Peyer's patch (tissue), 4 donors: ENCODE measurements around the gene TRAPPC2L. TPM values are rescaled to one million over a fixed set of nuclear protein-coding genes. Genes with fewer than 3 reads are reported as not detected.

ENCODE experiments used
- DNase-seq, 3 donors: peaks; one replicate each; pipeline ENCODE4 v3.0.0-alpha.2; 2017 to 2019
- H3K27ac ChIP-seq, 4 donors: fragments of 200-600 bp; sonication (generic); one replicate each; pipeline ENCODE4 v1.5.1; 2016 to 2019
- H3K27me3 ChIP-seq, 2 donors: fragments of 200-600 bp; sonication (generic); one replicate each; pipeline ENCODE4 v1.5.1; 2019
- H3K36me3 ChIP-seq, 3 donors: fragments of 200-600 bp; sonication (generic); one replicate each; pipeline ENCODE4 v1.5.1; 2016 to 2019
- H3K4me1 ChIP-seq, 4 donors: fragments of 200-600 bp; sonication (generic); one replicate each; pipeline ENCODE4 v1.5.1; 2016 to 2019
- H3K4me3 ChIP-seq, 4 donors: fragments of 200-600 bp; sonication (generic); 1 replicate in 3 of 4; 2 replicates in 1 of 4; pipeline ENCODE4 v1.5.1; 2016 to 2019; ENCODE audit warnings: mild to moderate bottlenecking in 1 of 4
- H3K9me3 ChIP-seq, 4 donors: fragments of 200-600 bp; sonication (generic); one replicate each; pipeline ENCODE4 v1.5.1; 2016 to 2019; ENCODE audit warnings: mild to moderate bottlenecking in 1 of 4
- POLR2A ChIP-seq, 2 donors: fragments of 450-650 bp; IDR thresholded peaks; one replicate each; pipeline ENCODE4 v1.5.1; 2017; ENCODE audit warnings: antibody characterized with exemption in 2 of 2, mild to moderate bottlenecking in 2 of 2, moderate library complexity in 2 of 2
- total RNA-seq, 4 donors: library from RNA; depleted of rRNA; stranded (reverse); fragments of >200 nt; gene quantifications; one replicate each; pipeline ENCODE4 v1.1.0, GENCODE V29; 2016
- TF ChIP-seq, protein P1 (sequence below), 6 experiments: fragments of 450-650 bp in 4 of 6; fragments of 200-600 bp in 2 of 6; sonication (generic) in 1 of 6; IDR thresholded peaks; one replicate each; pipeline ENCODE4 v1.5.1; 2017 to 2019; ENCODE audit warnings: antibody characterized with exemption in 6 of 6, mild to moderate bottlenecking in 3 of 6, moderate library complexity in 1 of 6

Gene TRAPPC2L
- total RNA-seq, 4 donors from 2014 or later, result 20.4 to 47.9 (median 35.4) TPM

DNA sequence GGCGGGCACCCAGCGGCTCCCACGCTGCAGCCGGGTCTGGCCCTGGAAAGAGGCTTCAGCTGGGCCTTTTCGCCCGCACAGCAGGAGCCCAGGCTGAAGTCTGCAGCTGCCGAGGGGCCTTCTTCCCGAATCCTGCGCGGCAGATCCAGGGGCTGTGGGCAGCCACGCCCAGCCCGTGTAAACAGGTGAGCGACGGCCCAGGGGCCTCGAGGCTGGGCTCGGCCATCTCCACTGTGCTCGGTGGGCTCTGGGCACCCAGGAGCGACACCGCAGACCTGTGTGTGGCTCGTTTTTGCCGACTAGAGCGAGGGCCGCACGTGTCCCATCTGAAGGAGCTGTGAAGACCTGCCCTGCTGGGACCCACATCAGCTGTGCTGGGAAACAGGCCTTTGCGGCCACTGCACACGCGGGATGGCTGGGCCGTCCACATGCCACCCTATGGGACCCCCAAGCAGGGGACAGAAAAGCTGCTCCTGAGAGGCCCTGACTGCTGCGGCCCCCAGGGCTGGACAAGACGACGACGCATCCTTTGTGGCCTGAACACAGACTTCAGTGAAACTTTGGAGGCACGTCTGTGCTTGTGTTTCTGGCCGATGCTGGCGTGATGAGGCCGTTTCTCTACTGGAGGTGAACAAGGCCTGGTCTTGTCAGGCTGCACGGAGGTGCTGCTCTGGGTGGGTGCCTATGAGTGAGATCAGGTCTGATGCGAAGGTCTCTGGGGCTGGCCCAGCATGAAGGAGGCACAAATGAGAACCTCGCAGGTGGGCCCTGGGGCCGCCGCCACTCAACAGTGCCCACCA lies 40.0 kb upstream of the TRAPPC2L start:
- no peak for DNase-seq
- TF ChIP-seq, protein P1, sequence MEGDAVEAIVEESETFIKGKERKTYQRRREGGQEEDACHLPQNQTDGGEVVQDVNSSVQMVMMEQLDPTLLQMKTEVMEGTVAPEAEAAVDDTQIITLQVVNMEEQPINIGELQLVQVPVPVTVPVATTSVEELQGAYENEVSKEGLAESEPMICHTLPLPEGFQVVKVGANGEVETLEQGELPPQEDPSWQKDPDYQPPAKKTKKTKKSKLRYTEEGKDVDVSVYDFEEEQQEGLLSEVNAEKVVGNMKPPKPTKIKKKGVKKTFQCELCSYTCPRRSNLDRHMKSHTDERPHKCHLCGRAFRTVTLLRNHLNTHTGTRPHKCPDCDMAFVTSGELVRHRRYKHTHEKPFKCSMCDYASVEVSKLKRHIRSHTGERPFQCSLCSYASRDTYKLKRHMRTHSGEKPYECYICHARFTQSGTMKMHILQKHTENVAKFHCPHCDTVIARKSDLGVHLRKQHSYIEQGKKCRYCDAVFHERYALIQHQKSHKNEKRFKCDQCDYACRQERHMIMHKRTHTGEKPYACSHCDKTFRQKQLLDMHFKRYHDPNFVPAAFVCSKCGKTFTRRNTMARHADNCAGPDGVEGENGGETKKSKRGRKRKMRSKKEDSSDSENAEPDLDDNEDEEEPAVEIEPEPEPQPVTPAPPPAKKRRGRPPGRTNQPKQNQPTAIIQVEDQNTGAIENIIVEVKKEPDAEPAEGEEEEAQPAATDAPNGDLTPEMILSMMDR (IDR thresholded peaks at IDR 0.05), result no peak
- TF ChIP-seq POLR2A (IDR thresholded peaks at IDR 0.05), result no peak
- Histone ChIP-seq H3K36me3 (peaks cover 0 to 2% (median 0%) of the 10 kb centered on the region in 3 donors), H3K4me3 (no peak overlapping the region), H3K4me1 (peaks cover 0 to 14% (median 7%) of the 10 kb centered on the region in 4 donors), H3K27me3 (no peaks in the 10 kb centered on the region), H3K9me3 (no peaks in the 10 kb centered on the region), H3K27ac (no peak overlapping the region)

DNA sequence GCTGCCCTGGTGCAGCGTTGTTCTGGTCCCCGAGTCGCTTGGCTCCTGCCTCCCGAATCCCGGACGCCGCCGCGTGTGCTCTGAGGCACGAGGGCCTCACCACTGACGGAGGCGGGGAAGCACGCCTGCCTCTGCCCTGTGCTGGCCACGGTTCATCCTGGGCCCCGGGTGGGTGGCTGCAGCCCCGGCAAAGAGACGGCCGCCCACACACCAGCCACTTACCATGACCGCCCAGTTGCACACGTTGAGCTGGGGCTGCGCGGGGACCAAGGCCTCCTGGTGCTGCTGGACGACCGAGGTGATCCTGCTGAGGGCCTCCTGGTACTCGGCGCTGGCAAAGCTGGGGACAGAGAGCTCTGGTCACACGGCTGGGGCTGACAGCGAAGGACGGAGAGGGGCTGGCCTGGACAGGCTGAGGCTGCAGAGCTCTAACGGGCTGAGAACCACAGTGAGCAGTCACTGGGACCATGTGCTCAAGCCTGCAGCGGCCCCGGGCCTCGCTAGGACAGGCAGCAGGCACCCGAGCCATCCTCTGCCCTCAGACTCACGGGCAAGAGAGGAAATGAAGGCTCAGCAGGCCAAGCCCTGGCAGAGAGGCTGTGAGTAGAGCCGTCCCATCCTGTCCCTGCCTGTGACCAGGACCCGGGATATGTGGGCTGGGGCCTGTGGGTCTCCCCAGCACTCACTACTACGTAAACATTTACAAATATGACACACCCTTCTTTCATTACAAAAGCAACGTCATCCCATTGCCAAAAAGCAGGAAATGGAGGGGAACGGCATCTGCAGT lies 38.9 kb upstream of the TRAPPC2L start:
- Histone ChIP-seq H3K27ac (no peak overlapping the region), H3K9me3 (no peaks in the 10 kb centered on the region), H3K36me3 (peaks cover 0 to 12% (median 0%) of the 10 kb centered on the region in 3 donors), H3K4me3 (no peak overlapping the region), H3K4me1 (peaks cover 0 to 9% (median 2%) of the 10 kb centered on the region in 4 donors), H3K27me3 (no peaks in the 10 kb centered on the region)
- DNase-seq, result no peak
- TF ChIP-seq, protein P1 (IDR thresholded peaks at IDR 0.05), result no peak

DNA sequence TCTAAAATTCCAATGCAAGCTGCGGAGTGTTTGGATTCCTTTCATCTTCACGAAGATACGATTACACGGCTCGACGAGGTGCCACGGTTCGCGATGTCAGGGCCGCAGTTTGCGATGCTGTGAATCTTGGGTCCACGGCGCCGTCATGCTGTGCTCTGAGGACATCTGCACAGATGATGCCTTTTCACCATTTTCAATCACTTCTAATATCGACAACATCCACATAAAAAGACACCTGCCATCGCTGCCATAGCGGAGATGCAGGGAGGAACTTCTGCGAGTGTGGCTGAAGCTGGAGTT lies 38.4 kb upstream of the TRAPPC2L start:
- Histone ChIP-seq H3K4me3 (no peak overlapping the region), H3K27me3 (no peaks in the 10 kb centered on the region), H3K9me3 (no peaks in the 10 kb centered on the region), H3K36me3 (peaks cover 0 to 15% (median 0%) of the 10 kb centered on the region in 3 donors), H3K27ac (no peak overlapping the region), H3K4me1 (peaks cover 0 to 4% (median 0%) of the 10 kb centered on the region in 4 donors)
- TF ChIP-seq, protein P1 (IDR thresholded peaks at IDR 0.05), result no peak
- no peak for DNase-seq

DNA sequence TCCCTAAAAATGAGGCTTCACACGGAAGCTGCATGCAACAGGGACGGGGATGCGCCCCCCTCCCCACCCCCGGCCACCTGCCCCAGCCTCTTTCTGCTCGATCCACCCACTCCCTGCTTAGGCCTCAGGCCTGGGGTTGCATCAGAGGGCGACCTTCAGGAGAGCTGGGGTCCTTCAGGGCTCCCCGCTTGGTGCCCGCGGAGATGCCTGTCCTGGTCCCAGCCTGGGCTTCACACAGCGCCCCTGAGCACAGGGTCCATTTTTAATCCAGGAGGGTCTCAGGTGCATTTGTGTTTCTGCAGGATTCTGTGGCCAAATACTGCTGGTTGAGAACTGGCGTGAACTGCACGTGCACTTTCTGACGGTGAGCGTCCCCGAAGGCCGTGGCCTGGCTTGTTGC lies 37.8 kb upstream of the TRAPPC2L start:
- TF ChIP-seq, protein P1 (IDR thresholded peaks at IDR 0.05), result no peak
- TF ChIP-seq POLR2A (IDR thresholded peaks at IDR 0.05), result no peak
- no peaks in the 10 kb centered on the region for H3K9me3 ChIP-seq
- H3K4me1 ChIP-seq, result no peaks in the 10 kb centered on the region
- no peak overlapping the region for H3K27ac ChIP-seq
- no peak overlapping the region for H3K4me3 ChIP-seq
- peaks cover 0 to 20% (median 0%) of the 10 kb centered on the region in 3 donors for H3K36me3 ChIP-seq
- H3K27me3 ChIP-seq, result no peaks in the 10 kb centered on the region
- no peak for DNase-seq

DNA sequence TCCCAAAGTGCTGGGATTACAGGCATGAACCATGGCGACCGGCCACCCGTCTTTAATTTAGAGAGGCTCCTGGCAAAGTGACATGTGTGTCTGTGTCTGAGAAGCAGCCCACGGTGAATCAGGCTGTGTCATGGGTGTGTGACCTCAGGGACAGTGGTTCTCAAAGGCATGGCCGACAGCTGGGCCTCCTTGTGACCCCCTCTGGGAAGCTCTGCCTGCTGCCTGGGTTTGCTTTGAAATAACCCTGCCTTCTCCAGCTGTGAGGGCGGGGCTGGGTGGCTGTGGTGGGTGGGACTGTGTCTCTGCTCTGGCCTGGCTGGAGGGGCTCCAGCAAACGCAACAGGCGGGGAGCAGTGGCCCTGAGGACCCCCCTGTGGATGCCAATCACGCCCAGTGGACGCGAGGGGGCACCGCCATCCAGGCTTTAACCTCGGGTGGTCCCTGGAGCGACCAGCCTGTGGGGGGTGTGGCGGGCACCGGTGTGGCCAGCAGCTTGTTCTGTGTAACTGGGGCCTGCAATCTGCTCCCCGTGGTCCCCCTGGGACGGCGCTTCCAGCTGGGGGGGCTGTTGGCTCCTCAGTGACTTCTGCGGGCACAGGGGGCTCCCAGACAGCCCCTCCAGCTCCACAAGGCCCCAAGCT lies 36.4 kb upstream of the TRAPPC2L start:
- TF ChIP-seq, protein P1 (IDR thresholded peaks at IDR 0.05), result no peak
- no peak for TF ChIP-seq POLR2A (IDR thresholded peaks at IDR 0.05)
- DNase-seq, result no peak
- peaks cover 0 to 28% (median 0%) of the 10 kb centered on the region in 3 donors for H3K36me3 ChIP-seq
- no peak overlapping the region for H3K4me3 ChIP-seq
- H3K4me1 ChIP-seq, result peaks cover 0 to under 1% (median 0%) of the 10 kb centered on the region in 4 donors
- H3K27me3 ChIP-seq, result no peaks in the 10 kb centered on the region
- H3K27ac ChIP-seq, result no peak overlapping the region
- H3K9me3 ChIP-seq, result no peaks in the 10 kb centered on the region
